22Rv1 (cell line): ENCODE data around the gene DUSP18.

ENCODE experiments used
- CTCF ChIP-seq: fragments of 450-650 bp; IDR thresholded peaks from 2 replicates; pipeline ENCODE4 v1.5.1; 2017; ENCODE audit warnings: mild to moderate bottlenecking
- ZFX ChIP-seq: fragments of 450-650 bp; IDR thresholded peaks from 2 replicates; pipeline ENCODE4 v1.6.1; 2017; ENCODE audit warnings: antibody characterized with exemption, borderline replicate concordance

DNA sequence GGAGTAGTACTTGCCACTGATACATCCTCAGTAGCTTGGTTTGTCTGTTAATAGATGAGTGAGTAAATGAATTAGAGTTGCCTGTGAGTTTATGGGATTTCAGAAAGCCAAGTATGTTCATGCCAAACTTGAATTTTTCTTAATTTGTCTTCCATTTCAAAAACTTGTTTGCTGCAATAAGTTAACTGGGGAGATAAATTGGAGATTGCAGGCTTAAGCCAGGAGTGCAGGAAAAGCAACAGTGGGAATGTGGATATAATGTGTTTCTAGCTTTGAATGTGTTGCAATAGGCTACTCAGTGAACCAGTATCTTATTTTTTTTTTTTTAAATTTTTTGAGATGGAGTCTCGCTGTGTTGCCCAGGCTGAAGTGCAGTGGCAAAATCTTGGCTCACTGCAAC is 35.2 kb upstream of the DUSP18 start:
- TF ChIP-seq CTCF, result no peak
- TF ChIP-seq ZFX, result no peak
